ENCODE measurements around the gene CCDC197. TPM values are rescaled to one million over a fixed set of nuclear protein-coding genes. Genes with fewer than 3 reads are reported as not detected.

The CCDC197 gene
- total RNA-seq, 2 experiments from 2014 or later, result 0.14 TPM; not detected in 1

Small RNA genes within 50 kb of the gene (microRNA-seq; reads per million reads assigned to microRNA genes)
- gene MIR4506, result 2.6 reads per million

Other genes starting within 250 kb of the CCDC197 start
- gene PRIMA1, start 208.8 kb upstream of the CCDC197 start, total RNA-seq, result not detected
- gene FAM181A, start 70.0 kb upstream of the CCDC197 start, total RNA-seq, result not detected
- gene ASB2, start 20.7 kb upstream of the CCDC197 start, total RNA-seq, result 100 to 1,000 TPM; 116 to 177 TPM
- gene OTUB2, start 29.0 kb downstream of the CCDC197 start, total RNA-seq, result 1 to 10 TPM; 3.4 to 4.2 TPM
- 100 to 1,000 TPM; 211 to 244 TPM for gene DDX24, start 83.9 kb downstream of the CCDC197 start, total RNA-seq
- gene IFI27L1, start 84.0 kb downstream of the CCDC197 start, total RNA-seq, result 10 to 100 TPM; 42.8 to 55.4 TPM
- gene IFI27, start 113.4 kb downstream of the CCDC197 start, total RNA-seq, result 100 to 1,000 TPM in 1 of 2 experiments, 10 to 100 TPM in 1; 81.5 to 325 TPM
- gene IFI27L2, start 132.3 kb downstream of the CCDC197 start, total RNA-seq, result 100 to 1,000 TPM in 1 of 2 experiments, 10 to 100 TPM in 1; 95.5 to 112 TPM
- under 1 TPM; 0.64 to 0.68 TPM for gene PPP4R4, start 177.0 kb downstream of the CCDC197 start, total RNA-seq

All from activated CD8-positive, alpha-beta memory T cell treated with anti-CD3 and anti-CD28 coated beads, Interleukin-2, amount 10 ng/mL, durations not matched to agents 7 days and 5 days (primary cell).